ENCODE data around the gene HTR5A.

HTR5A gene

DNA sequence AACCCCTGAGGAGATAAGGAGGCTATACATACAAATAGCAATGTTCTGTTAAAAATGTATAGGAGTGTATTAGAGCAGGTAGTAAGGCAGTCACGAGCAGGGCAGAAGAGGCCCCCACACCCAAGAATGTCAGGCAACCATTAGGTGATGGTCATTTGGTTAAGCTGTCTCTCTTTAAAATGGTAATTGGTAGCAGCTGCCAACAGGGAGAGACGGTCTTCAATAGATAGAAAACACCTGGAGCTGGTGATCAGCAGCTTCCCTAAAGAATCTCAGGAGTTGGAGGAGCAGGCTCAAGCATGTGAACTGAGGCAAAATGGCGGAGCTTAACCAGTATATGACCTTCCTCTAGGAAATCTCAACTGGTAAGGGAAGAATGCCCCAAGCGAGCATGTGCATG lies 26.4 kb upstream of the HTR5A start:
- POLR2A ChIA-PET, result no interaction called here
- TF ChIP-seq CTCF (IDR thresholded peaks at IDR 0.05; ENCODE audit: control extremely low read depth, extremely low read depth, low read depth, missing control alignments), result no peak
- CTCF ChIA-PET, result interaction anchor here (1.5 kb wide), 1 partner anchor 8 kb away, joined by 3 read pairs; no protein-coding TSS in a partner anchor
- no peak for DNase-seq (ENCODE audit: extremely low spot score)

DNA sequence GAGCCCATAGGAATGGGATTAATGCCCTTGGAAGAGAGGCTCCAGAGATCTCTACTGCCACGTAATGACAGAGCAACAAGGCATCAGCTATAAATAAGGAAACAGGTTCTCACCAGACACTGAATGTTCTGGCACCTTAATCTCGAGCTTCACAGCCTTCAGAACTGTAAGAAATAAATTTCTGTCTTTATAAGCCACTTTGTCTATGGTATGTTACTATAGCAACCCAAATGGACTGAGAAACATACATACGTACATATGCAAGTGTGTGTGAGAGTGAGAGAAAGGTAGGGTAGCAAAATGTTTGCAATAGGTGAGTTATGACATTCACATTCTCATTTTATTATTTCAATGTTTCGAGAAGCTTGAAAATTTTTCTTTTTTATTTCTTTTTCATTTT lies 22.1 kb upstream of the HTR5A start:
- CTCF ChIA-PET, result no interaction called here
- DNase-seq (ENCODE audit: extremely low spot score), result no peak

GRCh38 chr7:155051355-155051754 lies 18.8 kb upstream of the HTR5A start:
- CTCF ChIA-PET, result interaction anchor here (1.0 kb wide), 2 partner anchors 9 to 35 kb away, joined by 3 read pairs; no protein-coding TSS in a partner anchor
- no peak for DNase-seq (ENCODE audit: extremely low spot score)
- TF ChIP-seq CTCF (IDR thresholded peaks at IDR 0.05; ENCODE audit: control extremely low read depth, extremely low read depth, low read depth, missing control alignments), result no peak
- POLR2A ChIA-PET, result no interaction called here

More for the DNA sequence above, 22.1 kb upstream of the HTR5A start:
- no peak for TF ChIP-seq CTCF (IDR thresholded peaks at IDR 0.05; ENCODE audit: control extremely low read depth, extremely low read depth, low read depth, missing control alignments)
- POLR2A ChIA-PET, result no interaction called here

GRCh38 chr7:155053002-155053401 lies 17.1 kb upstream of the HTR5A start:
- POLR2A ChIA-PET, result no interaction called here
- no peak for DNase-seq (ENCODE audit: extremely low spot score)
- CTCF ChIA-PET, result interaction anchor here (0.7 kb wide), 1 partner anchor 21 kb away, joined by 3 read pairs; no protein-coding TSS in a partner anchor
- no peak for TF ChIP-seq CTCF (IDR thresholded peaks at IDR 0.05; ENCODE audit: control extremely low read depth, extremely low read depth, low read depth, missing control alignments)

DNA sequence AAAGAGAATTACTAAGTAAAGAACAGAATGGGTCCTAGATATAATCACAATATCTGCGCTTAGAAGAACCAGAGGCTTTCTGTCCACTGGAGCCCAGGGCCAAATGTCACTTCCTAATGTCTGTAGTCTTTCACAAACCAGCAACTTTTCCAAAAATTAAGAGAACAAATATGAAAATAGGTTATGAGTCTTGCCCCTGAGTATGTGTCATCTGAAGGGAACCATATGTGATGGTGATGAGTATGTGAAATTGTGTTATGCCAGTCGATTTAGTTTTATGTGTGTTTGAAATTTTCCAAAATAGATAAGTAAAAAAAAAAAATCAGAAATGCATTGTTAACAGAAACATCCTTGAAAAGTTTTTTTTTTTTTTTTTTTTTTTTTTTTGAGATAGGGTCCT lies 15.4 kb upstream of the HTR5A start:
- DNase-seq (ENCODE audit: extremely low spot score), result no peak
- no peak for TF ChIP-seq CTCF (IDR thresholded peaks at IDR 0.05; ENCODE audit: control extremely low read depth, extremely low read depth, low read depth, missing control alignments)
- ChIA-PET POLR2A (no interaction called here), CTCF (no interaction called here)

DNA sequence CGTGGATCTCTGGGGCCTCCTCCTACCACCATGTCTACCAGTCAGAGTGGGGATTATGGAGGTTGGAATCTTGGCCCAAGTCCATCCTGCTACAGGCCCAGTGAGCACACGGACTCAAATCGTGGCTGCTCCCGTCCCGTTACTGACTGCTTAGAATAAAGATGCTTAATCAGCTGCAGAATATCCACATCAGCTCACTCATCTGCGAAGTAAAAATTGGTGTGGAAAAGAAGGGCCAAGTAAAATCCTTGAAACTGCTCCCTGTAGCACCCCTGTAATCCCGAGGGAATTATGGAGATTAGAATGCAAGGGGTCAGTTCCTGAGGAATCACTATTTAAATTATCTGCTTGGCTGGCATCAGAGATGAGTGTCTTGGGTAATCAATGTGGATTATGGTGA lies 13.0 kb upstream of the HTR5A start:
- ChIA-PET POLR2A (no interaction called here), CTCF (no interaction called here)
- no peak for DNase-seq (ENCODE audit: extremely low spot score)
- no peak for TF ChIP-seq CTCF (IDR thresholded peaks at IDR 0.05; ENCODE audit: control extremely low read depth, extremely low read depth, low read depth, missing control alignments)

- POLR2A ChIA-PET, result no interaction called here
- no peak for DNase-seq (ENCODE audit: extremely low spot score)
- CTCF ChIA-PET, result interaction anchor here (1.1 to 1.6 kb wide), 3 partner anchors 9 to 37 kb away, joined by 3 to 4 read pairs (median 3); partner anchors contain the start of gene HTR5A
- no peak for TF ChIP-seq CTCF (IDR thresholded peaks at IDR 0.05; ENCODE audit: control extremely low read depth, extremely low read depth, low read depth, missing control alignments)
Observed at GRCh38 chr7:155058896-155059295, 11.2 kb upstream of the HTR5A start.

Measured in GM10248 (cell line).